Measurements from ENCODE around the gene PXDN. TPM values are rescaled to one million over a fixed set of nuclear protein-coding genes. Genes with fewer than 3 reads are reported as not detected.

PXDN gene
- total RNA-seq, 1 donor from 2014 or later, result 292 TPM

DNA sequence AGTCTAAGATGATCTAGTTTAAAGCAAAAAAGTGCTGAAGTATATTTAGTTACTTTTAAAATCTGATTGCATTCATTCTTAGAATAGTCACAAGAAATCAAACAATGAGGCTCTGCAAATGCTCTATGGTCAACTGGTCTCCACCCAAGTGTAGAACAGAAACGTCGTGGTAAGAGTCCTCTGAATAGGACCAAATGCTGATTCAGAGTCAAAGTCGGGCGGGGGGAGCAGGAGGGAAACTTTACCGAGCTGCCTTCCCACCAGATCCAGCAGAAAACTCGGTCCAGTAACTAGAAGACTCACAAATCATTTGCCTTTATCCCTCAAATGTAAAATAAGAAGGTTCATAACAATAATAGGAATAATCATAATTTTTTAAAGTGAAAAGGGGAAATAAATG is 46.2 kb upstream of the PXDN start:
- Mint-ChIP-seq H3K4me1 (peaks cover 56% of the 10 kb centered on the region), H3K4me3 (no peak overlapping the region), H3K36me3 (no peaks in the 10 kb centered on the region), H3K27ac (peak overlapping the region; percentile 79), H3K9me3 (no peaks in the 10 kb centered on the region), H3K27me3 (ENCODE audit: low read depth) (peaks cover 2% of the 10 kb centered on the region)
- TF ChIP-seq, protein P1, sequence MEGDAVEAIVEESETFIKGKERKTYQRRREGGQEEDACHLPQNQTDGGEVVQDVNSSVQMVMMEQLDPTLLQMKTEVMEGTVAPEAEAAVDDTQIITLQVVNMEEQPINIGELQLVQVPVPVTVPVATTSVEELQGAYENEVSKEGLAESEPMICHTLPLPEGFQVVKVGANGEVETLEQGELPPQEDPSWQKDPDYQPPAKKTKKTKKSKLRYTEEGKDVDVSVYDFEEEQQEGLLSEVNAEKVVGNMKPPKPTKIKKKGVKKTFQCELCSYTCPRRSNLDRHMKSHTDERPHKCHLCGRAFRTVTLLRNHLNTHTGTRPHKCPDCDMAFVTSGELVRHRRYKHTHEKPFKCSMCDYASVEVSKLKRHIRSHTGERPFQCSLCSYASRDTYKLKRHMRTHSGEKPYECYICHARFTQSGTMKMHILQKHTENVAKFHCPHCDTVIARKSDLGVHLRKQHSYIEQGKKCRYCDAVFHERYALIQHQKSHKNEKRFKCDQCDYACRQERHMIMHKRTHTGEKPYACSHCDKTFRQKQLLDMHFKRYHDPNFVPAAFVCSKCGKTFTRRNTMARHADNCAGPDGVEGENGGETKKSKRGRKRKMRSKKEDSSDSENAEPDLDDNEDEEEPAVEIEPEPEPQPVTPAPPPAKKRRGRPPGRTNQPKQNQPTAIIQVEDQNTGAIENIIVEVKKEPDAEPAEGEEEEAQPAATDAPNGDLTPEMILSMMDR (IDR thresholded peaks at IDR 0.05; ENCODE audit: unreplicated experiment), result no peak
- DNase-seq (ENCODE audit: low spot score in 2 of 2, unreplicated experiment in 2 of 2), result no peak

DNA sequence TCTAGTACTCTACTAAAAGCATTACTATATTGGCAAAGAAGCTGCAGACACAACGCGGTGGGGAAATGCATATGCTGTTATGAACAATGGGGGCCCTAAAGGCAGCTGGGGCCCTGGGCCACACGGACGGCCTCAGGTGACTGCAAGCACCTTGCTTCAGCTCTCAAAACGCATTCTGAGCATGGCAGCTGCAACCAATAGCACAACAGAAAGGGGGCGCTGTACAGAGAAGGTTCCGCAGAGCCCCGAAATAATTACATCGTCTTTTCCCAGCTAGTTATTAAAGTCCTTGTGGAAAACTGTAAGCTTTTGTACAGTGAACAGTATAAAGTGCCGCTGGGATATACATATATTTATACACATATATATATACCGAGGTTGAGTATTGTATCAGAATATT is 45.3 kb upstream of the PXDN start:
- H3K9me3 Mint-ChIP-seq, result no peaks in the 10 kb centered on the region
- peaks cover 51% of the 10 kb centered on the region for H3K4me1 Mint-ChIP-seq
- no peak overlapping the region for H3K27ac Mint-ChIP-seq
- H3K36me3 Mint-ChIP-seq, result no peaks in the 10 kb centered on the region
- no peaks in the 10 kb centered on the region for H3K27me3 Mint-ChIP-seq (ENCODE audit: low read depth)
- no peak for DNase-seq (ENCODE audit: low spot score in 2 of 2, unreplicated experiment in 2 of 2)
- H3K4me3 Mint-ChIP-seq, result no peak overlapping the region
- TF ChIP-seq, protein P1 (IDR thresholded peaks at IDR 0.05; ENCODE audit: unreplicated experiment), result peak; percentile 63

DNA sequence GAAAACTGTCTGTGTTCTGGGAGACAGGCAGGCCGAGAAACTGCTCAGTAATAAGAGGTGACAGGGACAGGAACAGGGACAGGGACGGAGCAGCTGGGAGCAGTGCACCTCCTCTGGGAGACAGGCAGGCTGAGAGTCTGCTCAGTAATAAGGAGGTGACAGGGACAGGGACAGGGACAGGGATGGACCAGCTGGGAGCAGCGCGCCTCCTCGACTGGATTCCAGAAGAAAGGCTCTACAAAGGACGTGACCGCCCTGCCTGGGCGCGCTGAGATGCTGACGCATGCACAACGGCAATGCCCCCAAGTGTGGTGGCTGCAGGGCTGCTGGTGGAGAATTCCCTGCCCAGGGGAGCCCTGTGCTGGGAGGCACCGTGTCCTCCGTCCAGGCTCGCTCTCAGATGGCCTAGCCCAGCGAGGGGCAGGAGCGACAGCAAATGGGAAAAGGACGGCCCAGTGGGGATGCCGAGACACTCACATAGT is 44.2 kb upstream of the PXDN start:
- no peak overlapping the region for H3K4me3 Mint-ChIP-seq
- peaks cover 45% of the 10 kb centered on the region for H3K4me1 Mint-ChIP-seq
- TF ChIP-seq, protein P1 (IDR thresholded peaks at IDR 0.05; ENCODE audit: unreplicated experiment), result no peak
- no peaks in the 10 kb centered on the region for H3K9me3 Mint-ChIP-seq
- DNase-seq (ENCODE audit: low spot score in 2 of 2, unreplicated experiment in 2 of 2), result no peak
- H3K36me3 Mint-ChIP-seq, result no peaks in the 10 kb centered on the region
- H3K27ac Mint-ChIP-seq, result no peak overlapping the region
- H3K27me3 Mint-ChIP-seq (ENCODE audit: low read depth), result no peaks in the 10 kb centered on the region

DNA sequence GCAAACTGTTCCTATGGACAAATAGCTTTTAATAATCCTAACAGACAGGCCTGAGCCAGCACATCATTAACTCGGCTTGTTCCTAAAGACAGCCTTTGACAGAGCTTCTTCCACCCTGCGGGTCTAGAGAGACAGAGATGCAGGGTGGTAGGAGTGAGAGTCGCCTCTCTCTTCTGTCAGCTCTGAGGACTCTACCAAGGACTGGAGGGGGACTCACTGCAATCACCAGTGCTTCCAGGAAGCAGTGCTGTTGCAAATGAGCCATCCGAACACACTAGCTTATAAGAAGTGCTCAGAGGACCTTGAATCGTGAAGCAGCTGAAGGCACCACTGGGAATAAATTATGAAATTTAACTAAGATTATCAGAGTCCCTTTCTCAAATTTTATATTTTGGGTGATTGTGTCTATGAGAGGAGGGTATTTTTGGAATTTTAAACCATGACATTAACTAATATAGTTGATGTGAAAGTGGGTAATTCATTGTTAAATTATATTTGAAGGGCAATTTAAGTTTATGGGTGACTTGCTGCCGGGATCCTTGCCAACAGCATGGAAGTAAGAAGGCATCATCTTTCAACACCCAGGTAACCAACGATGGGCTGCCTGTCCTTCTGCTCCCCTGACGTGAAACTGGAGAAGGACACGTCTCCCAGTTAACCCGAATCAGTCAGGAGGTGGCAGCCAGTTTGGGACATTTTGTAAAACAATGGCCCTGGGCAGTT is 43.6 kb upstream of the PXDN start:
- Mint-ChIP-seq H3K4me1 (peaks cover 40% of the 10 kb centered on the region), H3K4me3 (no peak overlapping the region), H3K27ac (no peak overlapping the region), H3K27me3 (ENCODE audit: low read depth) (no peaks in the 10 kb centered on the region), H3K9me3 (no peaks in the 10 kb centered on the region), H3K36me3 (no peaks in the 10 kb centered on the region)
- DNase-seq (ENCODE audit: low spot score in 2 of 2, unreplicated experiment in 2 of 2), result no peak
- TF ChIP-seq, protein P1 (IDR thresholded peaks at IDR 0.05; ENCODE audit: unreplicated experiment), result no peak

DNA sequence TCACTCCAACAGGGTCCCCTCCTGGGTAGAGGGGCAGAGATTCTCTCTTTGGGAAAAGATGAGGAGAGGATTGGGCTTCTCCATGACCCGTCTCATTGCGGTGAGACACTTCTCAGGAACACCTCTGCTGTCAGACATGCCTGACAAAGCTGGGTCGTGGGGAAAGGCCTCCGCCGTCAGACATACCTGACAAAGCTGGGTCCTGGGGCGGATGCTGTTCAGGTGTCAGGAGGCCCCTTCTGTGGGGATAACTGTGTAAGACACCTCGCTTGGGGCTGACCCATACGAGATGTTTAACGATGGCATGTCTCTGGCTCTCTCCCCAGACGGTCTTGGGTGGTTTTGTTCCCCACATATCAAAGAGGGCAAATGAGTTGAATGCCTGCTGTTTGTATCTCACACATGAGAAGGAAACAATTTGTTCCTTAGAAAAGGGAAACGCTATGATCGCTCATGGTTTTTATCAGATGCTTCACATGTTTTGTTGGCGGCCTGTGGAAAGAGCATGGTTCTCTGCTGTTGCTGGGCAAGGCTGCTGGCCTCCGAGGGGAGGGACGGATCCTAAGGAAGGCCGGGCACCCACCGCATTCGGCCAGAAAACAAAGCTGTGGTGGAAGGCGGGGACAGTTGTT is 40.8 kb upstream of the PXDN start:
- Mint-ChIP-seq H3K27ac (no peak overlapping the region), H3K4me1 (peaks cover 18% of the 10 kb centered on the region), H3K27me3 (ENCODE audit: low read depth) (peaks cover 4% of the 10 kb centered on the region), H3K4me3 (no peak overlapping the region), H3K9me3 (no peaks in the 10 kb centered on the region), H3K36me3 (no peaks in the 10 kb centered on the region)
- TF ChIP-seq, protein P1 (IDR thresholded peaks at IDR 0.05; ENCODE audit: unreplicated experiment), result no peak
- no peak for DNase-seq (ENCODE audit: low spot score in 2 of 2, unreplicated experiment in 2 of 2)
